AG09319 (cell line): ENCODE data around the gene CHST13.

ENCODE experiments used
- DNase-seq: peaks from one replicate; pipeline ENCODE4 v3.0.0-alpha.2; 2010; ENCODE audit warnings: low read depth; ENCODE audit errors: extremely low read depth
- TF ChIP-seq, protein P1 (sequence below): IDR thresholded peaks from 2 replicates; pipeline ENCODE4 v1.5.1; 2011; ENCODE audit warnings: low read depth, mild to moderate bottlenecking, inconsistent platforms, low read length, moderate library complexity

CHST13 gene

DNA sequence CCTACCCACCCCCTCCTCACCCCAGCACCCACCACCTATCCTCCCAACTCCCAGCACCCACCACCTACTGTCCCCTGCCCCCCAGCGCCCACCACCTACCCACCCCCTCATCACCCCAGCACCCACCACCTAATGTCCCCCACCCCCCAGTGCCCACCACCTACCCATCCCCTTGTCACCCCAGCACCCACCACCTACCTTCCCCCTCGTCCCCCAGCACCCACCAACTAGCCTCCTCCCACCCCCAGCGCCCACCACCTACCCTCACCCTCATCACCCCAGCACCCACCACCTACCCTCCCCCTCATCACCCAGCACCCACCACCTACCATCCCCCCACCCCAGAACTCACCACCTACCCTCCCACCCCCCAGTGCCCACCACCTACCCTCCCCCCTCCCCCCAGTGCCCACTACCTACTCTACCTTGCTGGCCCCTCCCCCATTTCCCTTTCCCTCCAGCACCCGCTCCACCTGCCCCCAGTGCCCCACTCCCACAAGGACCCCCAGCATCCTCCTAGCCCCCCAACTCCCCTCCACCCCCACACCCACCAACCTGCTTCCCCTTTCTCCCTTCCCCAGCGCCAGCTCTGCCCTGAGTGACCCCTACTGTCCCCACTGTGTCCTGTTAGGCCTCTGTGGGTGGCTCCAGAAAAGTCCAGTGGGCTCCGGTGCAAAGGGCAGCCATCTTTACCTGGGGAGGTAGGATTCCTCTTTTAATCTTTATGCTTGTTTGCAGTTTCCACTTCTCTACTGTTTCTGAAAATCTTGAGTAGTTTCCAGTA lies 7.6 kb upstream of the CHST13 start:
- TF ChIP-seq, protein P1, sequence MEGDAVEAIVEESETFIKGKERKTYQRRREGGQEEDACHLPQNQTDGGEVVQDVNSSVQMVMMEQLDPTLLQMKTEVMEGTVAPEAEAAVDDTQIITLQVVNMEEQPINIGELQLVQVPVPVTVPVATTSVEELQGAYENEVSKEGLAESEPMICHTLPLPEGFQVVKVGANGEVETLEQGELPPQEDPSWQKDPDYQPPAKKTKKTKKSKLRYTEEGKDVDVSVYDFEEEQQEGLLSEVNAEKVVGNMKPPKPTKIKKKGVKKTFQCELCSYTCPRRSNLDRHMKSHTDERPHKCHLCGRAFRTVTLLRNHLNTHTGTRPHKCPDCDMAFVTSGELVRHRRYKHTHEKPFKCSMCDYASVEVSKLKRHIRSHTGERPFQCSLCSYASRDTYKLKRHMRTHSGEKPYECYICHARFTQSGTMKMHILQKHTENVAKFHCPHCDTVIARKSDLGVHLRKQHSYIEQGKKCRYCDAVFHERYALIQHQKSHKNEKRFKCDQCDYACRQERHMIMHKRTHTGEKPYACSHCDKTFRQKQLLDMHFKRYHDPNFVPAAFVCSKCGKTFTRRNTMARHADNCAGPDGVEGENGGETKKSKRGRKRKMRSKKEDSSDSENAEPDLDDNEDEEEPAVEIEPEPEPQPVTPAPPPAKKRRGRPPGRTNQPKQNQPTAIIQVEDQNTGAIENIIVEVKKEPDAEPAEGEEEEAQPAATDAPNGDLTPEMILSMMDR, result no peak
- no peak for DNase-seq

DNA sequence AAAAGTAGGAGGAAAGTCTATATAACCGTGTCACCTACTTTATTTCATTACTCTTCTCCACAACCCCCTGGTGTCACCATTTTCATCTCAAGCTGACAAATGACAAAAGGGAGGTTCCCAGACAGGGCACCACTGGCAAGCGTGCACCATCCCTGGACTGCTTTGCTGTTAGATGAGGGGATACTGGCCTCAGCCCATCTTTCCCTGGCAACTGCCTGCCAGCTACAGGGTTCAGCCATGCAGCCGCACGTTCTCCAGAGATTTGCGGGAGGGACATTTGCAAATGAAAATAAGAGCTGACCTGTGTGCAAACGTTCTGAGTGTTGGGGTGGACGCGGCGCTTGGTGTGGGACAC lies 7.0 kb upstream of the CHST13 start:
- no peak for DNase-seq
- TF ChIP-seq, protein P1, result no peak

DNA sequence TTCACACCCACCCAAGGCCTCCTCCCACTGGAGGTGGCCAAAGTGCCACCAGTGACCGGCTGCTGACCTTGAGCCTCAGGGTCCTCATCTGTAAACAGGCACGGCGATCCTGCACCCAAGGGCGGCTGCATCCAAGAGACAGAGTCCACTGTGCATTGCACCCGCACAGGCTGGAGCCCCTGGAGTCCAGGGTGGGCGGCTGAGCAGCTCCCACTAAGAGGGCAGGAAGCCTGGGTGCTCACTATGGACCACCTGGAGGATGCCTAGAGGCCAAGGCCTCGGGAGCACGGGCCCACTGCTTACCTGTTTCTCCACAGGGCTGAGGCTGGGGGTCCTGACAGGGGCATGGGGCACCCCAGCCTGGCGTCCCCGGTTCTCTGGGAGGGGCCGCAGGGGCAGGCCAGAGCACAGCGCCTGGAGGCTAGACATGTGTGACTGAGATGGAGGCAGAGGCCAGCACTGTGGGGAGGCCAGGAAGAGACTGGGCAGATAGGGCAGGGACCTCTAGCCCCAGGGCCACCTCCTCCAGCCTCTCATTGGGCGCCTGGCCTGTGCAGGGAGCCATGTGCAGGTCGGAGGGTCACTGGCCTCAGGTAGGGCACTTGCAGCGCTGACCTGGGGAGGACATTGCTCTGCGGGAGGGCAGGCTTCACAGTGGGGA lies 6.5 kb upstream of the CHST13 start, which contains the start of gene UROC1:
TSS of gene UROC1 (minus strand) at position 483 of the 661 bp plus-strand sequence. CDS start at position 429, 54 bp downstream.
- TF ChIP-seq, protein P1, result no peak

DNA sequence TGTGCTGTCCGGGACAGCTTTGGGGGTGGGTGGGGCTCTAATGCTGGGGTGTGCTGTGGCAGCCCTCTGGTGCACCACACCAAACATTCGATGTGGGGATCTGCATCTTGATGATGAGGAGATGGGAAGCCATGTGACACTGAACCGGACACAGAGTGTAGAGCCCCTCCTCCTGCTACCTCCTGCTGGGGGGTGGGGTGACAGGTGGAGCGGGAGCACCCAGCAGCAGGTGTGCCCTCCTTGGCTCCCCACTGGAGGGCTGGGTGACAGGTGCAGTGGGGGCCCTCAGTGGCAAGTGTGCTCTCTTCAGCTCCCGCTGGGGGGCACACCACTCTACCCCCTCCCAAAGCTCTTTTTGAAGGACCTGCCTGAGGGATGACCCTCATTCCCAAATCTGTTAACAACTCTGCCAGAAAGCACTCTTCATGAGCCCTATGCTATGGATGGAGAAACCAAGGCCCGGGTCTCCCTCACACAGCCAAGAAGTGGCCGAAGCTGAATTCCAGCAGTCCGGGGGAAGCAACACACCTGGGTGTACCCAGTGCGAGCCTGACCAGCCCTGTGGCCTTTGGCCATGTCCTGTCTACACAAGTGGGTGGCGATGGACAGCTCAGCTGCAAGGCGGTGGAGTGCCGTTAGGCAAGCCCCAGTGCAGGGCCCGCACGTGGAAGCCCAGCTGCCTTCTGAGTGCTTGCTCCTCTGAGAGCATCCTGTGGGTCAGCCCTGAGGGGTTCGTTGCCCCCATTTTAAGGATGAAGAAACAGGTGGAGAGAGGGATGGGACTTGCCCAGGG lies 5.8 kb upstream of the CHST13 start:
- DNase-seq, result no peak
- TF ChIP-seq, protein P1, result no peak

More for the DNA sequence above, 6.5 kb upstream of the CHST13 start, which contains the start of gene UROC1:
- no peak for DNase-seq

DNA sequence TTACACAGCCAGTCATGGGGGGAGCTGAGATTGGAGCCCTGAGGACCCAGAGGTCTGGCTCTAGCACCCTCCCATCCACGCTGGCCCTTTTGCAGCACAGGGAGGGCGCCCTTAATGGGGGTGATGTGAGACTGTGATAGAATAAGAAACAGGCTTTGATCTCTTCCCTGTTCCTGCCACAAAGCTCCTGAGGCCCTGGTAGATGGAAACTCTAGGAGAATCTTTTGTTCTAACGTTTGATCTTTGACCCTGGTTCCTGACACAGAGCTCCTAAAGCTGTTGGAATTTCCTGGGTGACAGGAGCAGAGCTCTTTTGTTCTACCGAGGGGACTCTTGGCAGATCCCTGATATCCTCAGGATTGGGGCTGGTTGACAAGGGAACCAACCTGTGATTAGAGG lies 5.2 kb upstream of the CHST13 start:
- TF ChIP-seq, protein P1, result no peak
- DNase-seq, result no peak

DNA sequence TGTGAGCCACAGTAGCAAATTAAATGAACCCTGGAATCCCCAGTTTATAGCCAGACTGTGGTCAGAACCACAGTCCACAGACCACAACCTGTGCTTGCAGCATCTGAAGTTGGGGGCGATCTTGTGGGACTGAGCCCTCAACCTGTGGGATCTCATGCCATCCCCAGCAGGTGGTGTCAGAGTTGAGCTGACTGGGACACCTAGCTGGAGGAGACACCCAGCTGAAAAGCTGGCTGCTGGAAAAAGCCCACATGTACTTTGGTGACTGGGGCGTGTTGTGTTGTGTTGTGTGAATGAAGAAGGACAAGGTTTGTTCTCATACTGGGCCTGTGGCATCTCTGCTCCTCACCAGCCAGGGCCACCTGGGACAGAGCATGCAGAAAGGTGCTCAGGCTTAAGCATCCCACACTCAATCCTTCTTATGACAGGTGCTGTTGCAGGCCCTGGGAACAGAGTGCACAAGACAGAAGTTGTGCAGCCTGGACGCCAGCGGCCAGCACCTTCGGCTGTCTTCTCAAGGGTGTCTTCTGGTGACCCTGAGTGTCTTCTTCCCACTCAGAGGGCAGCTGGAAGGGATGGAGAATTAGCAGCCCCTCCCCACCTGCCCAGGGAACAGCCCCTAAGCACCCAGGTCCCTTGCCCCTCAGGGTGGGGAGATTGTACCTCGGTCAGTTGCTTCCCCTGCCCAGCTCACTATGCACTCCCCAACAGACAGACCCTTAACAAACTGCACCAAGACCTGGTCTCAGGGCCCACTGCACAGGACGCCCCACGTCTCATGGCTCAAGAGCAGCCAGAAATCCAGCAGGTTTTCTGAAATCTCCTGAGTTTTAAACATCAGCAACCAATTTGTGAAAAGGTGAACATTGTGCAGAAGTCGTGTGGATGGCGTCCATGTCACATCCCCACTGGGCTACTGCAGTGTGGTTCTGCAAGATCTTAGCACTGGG lies 4.2 kb upstream of the CHST13 start:
- TF ChIP-seq, protein P1, result no peak
- no peak for DNase-seq
